ENCODE measurements around the gene IRF9.

Gene IRF9

DNA sequence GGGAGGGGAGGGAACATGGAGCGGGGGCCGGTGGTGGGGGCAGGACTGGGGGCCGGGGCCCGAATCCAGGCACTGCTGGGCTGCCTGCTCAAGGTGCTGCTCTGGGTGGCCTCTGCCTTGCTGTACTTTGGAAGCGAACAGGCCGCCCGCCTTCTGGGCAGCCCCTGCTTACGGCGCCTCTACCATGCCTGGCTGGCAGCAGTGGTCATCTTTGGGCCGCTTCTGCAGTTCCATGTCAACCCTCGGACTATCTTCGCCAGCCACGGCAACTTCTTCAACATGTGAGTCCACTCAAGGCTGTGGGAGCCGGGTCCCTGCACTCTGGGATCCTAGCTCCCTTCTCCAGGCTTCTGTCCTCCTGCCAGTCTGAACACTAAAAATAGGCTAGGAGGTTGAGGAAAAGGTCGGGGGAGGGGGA lies 29.5 kb upstream of the IRF9 start:
- no peak overlapping the region for H3K4me3 ChIP-seq (ENCODE audit: low read depth, low read length)

DNA sequence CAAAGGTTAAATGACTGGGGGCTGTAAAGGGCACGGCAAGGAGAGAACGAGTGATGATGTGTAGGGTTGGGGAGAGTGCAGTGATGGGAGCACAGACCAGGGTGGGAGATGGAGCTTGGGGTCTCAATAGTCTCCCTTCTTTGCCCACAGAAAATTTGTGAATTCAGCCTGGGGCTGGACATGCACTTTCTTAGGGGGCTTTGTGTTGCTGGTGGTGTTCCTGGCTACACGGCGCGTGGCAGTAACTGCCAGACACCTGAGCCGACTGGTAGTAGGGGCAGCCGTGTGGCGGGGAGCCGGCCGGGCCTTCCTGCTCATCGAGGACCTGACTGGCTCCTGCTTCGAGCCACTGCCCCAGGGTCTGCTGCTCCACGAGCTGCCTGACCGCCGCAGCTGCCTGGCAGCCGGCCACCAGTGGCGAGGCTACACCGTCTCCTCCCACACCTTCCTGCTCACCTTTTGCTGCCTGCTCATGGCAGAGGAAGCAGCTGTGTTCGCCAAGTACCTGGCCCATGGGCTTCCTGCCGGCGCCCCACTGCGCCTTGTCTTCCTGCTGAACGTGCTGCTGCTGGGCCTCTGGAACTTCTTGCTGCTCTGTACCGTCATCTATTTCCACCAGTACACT lies 28.9 kb upstream of the IRF9 start:
- no peak overlapping the region for H3K4me3 ChIP-seq (ENCODE audit: low read depth, low read length)

DNA sequence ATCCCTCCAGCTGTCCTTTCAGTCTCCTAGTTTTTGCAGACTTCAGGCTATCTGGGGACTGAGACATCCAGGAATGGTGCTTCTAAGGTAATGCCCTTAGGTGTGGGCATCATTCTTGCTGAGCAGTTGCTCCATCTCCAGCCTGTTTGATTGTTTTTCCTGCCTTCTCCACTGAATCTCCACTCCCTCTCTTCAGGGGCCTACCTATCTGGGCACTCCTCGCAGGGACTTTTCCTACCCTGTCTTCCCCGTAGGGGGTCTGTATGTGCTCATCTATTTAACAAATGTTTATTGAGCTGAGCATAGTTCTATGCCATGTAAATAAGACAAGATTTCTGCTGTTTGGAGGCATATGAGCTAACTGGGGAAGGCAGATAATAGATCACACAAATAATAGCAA lies 28.1 kb upstream of the IRF9 start:
- H3K4me3 ChIP-seq (ENCODE audit: low read depth, low read length) = no peak overlapping the region

DNA sequence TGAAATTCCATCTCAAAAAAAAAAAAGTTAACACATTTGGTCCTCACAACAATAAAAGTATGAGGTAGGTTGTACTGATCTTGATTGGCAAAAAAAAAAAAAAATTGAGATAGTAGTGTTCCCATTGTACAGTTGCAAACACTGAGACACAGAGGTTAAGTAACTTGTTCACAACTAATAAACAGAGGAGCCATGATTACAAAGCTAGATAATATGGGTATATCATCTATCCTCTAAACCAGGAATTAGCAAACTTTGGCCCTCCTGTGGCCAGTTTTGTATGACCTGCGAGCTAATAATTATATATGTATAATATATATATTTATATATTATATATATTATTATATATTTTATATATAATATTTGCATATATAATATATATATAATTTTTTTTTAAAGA lies 27.3 kb upstream of the IRF9 start:
- H3K4me3 ChIP-seq (ENCODE audit: low read depth, low read length) = no peak overlapping the region

DNA sequence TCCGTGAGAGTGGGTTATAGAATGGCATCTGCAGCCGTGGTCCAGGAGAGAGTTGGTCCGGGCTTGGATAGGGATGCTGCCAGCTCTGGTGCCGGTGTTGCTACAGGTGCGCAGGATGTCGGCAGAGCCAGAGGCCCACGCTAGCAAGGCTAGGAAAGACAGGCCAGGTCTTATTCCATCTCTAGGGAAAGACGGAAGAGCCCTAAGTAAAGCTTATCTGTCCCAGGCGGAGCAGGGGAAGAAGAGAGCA lies 25.6 kb upstream of the IRF9 start:
- peak overlapping the region; percentile 76 for H3K4me3 ChIP-seq (ENCODE audit: low read depth, low read length)

DNA sequence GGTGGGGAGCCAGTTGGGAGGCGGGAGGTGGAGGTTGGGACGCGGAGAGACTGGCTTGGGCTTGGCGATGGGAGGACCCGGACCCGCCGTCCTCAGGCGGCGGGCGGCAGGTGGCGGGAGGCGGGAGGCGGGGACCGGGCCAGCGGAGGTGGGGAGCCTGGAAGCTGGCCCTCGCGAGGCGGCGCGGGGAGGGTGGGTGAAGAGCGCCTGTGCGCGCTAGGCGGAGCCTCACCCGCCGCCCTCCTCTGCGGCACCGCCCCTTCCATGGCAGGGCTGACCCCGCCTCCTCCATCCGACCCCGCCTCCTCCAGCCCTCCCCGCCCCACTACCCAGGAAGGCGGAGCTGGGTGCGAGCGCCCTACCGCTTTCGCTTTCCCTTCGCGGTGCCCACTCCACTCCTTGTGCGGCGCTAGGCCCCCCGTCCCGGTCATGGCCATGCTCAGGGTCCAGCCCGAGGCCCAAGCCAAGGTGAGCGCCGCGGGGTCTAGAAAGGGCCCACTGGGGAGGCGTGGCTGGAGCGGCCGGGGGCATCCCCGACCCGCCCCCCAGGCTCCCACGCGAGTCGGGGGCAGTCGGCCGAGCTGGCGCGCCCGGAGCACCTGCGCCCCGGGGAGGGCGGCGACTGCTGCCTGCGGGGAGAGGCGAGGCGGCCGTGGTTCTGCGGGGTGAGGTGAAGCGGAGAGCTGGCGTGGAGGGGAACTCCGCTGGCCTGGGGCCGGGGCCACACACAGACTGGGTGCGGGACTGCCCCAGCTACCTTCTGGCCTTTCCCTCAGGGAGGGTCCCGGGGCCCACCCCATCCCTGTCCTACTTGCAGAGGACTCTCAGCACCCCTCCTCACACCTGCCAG lies 25.0 kb upstream of the IRF9 start, which contains the start of gene PSME1:
Gene PSME1 (plus strand): TSS at position 361 of the 850 bp plus-strand sequence. CDS start 69 bp downstream, at position 430.
- H3K4me3 ChIP-seq (ENCODE audit: low read depth, low read length) = peak within 1 kb of the TSS; percentile 76

DNA sequence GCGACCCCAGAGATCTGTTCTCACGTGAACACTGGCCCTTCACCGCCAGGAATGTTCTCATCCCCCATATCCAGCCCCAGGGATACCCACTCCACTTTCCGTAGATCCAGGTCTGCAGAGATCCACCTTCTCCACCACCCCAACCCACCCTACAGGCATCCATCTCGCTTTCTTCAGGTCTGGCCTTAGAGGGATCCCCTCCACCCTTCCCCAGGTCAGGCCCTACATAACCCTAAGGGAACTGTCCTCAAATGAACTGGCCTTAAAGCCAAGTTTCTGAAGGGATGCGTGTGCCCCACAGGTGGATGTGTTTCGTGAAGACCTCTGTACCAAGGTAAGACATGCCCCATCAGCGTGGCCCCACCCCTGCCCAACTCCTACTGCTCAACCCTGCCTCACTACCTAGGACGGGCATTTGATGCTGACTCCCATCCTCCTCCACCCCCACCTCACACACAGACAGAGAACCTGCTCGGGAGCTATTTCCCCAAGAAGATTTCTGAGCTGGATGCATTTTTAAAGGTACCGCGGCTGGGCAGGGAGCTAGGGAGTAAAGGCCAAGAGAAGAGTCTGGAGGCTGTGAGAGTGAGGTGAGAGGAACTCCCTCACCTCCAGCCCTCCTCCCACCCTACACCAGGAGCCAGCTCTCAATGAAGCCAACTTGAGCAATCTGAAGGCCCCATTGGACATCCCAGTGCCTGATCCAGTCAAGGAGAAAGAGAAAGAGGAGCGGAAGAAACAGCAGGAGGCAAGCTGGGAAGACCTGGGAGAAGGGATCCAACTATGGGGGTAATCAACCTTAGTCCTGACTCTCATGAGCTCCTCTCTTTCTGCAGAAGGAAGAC lies 24.2 kb upstream of the IRF9 start:
- H3K4me3 ChIP-seq (ENCODE audit: low read depth, low read length) = peak overlapping the region; percentile 76

DNA sequence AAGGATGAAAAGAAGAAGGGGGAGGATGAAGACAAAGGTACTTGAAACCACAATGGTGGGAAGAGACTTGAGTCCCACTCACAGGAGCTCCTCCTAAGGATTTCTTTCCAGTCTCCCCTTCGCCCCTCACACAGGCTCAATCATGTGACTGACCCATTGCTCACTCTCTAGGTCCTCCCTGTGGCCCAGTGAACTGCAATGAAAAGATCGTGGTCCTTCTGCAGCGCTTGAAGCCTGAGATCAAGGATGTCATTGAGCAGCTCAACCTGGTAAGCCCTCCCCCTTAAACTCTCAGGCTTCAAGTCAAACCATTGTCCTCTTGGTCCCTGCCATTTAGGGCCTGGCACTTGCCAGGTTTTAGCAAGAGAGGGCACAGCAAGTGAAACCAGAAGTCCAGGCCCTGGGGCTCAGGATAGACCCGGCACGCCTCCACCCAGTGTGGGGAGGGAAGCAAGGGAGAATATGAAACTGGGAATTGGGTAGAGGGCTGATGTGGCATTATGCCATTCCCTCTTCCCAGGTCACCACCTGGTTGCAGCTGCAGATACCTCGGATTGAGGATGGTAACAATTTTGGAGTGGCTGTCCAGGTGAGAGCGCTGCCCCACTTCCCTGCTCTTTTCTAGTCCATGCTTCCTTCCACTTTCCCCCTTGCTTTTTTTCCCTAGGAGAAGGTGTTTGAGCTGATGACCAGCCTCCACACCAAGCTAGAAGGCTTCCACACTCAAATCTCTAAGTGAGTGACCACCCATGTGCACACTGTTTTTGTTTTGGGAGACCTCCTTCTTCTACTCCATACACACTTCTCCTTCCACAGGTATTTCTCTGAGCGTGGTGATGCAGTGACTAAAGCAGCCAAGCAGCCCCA lies 23.3 kb upstream of the IRF9 start:
- no peak overlapping the region for H3K4me3 ChIP-seq (ENCODE audit: low read depth, low read length)

DNA sequence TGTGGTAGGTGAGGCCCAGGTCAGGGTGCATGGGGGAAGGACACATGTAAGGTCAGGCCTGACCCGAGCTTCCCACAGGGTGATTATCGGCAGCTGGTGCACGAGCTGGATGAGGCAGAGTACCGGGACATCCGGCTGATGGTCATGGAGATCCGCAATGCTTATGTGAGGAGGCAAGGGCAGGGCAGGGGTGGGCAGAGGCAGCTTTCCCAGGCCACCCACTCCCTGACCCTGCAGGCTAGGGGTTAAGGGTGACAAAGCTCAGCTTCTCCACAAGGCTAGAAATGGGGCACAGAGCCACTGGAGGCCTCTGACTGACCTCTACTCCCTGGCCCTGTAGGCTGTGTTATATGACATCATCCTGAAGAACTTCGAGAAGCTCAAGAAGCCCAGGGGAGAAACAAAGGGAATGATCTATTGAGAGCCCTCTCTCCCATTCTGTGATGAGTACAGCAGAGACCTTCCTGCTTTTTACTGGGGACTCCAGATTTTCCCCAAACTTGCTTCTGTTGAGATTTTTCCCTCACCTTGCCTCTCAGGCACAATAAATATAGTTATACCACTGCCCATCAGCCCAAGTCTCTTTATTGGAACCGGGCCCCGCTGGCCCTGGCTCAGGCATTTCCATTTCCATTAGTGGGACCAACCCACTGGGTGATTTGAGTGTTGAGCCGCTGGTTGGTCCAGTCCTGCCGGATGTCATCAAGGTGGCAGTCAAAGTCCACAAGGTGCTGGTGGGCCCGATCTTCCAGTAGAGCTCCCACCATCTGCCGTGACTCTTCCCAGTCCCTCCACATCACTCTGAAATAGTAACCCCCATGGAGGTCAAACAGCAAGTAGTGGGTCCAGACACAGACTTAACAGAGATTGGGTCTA lies 22.4 kb upstream of the IRF9 start:
- no peak overlapping the region for H3K4me3 ChIP-seq (ENCODE audit: low read depth, low read length)

DNA sequence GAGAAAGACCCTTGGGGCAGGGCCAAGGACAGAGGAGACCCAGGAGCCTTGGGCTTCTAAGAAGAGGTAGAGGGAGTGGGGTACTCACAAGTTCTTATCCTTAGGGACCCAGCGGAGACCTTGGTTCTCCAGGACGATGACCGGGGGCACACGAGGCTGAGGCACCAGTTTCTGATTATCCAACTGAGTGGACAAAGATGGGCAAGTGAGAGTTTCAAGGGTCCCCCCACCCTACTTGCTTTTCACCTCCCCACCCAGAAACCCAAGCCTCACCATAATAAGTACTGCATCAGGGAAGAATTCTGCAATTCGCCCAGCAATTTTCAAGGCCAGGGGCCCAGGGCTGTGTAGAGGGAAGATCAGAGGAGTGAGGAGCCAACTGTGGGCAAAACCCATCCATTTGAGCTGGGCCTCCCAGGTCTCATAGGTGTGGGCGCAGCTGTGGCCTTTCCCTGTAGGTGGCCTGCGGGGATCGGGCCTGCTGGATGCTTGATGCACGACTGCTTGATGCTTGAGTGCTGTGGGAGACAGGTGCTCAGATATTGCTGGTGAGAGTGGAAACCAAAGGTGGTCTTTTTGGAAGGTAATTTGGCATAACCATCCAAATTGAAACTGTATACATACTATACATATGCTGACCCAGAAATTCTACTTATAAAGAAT lies 21.7 kb upstream of the IRF9 start:
- no peak overlapping the region for H3K4me3 ChIP-seq (ENCODE audit: low read depth, low read length)

DNA sequence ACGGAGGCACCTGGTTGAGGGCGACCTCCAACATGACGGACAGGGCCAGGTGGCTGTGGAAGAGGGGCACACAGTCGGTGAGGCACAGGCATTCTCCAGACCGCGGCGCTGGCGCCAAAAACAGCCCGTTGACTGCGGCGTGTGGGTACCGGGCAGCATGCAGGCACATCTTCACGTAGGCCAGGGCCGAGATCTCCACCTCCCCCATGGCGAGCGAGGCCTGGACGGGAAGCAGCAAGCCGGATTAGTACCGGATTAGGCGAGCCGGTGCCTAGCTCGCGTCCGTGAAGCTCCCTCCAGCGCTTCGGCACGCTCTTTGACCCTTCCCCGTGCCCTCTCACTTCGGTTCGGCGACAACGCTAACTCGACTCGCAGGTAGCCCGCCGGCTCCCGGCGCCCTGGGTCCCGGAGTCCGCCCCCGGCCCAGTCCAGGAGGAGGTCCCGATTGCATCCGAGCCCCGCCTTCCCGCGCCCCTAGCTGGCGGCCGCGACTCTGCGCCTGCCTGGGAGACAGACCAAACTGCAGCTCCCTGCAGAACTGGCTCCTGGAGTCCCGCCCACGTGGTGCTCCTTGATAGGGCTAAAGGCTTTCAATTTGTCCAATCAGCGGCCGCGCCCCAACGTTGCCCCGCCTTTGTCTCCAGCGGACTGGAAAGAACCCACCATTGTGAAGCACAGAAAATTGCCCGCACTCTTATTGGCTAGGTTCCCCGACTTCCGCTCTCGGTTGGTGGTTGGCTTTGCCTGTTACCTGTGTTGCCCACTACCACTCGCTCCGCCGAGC lies 19.8 kb upstream of the IRF9 start, which contains the start of gene EMC9:
Gene EMC9 (minus strand): TSS at position 495 of the 784 bp plus-strand sequence. CDS start 287 bp downstream, at position 208.
- H3K4me3 ChIP-seq (ENCODE audit: low read depth, low read length) = peak within 1 kb of the TSS; percentile 99

DNA sequence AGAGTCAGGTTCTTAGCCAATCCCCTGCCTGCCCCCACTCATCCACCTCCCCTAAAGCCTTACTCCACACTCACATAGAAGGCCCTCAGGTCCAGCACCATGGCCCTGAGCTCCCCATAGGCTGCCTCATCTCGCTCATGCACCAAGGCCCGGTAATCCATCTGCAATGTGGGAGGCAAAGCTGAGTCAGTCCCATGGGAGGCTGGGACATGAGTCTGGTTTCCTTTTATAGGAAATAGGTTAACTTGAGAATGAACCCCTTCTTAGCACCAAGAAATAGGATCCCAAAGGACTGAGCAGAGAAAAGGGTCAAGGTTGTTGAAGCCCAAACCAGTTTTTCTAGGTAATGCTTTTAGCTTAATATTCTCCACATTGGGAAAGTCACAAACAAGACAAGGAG lies 17.6 kb upstream of the IRF9 start:
- H3K4me3 ChIP-seq (ENCODE audit: low read depth, low read length) = no peak overlapping the region

DNA sequence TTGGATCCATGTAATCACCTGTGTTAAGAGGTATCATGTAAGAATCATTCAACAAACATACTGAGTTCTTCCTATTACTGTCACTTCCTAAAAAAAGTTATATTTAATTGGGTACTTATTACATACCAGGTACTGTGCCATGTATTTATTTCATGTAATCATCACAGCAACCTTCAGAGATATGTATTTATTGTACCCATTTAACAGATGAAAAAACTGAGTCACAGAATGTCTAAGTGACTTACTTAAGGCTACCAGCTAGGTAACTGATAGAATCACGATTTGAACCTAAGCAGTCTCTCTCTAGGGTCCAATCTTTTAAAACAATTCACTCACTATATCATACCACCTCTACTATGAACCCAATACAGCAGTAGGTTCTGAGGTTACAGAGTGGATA lies 16.6 kb upstream of the IRF9 start:
- no peak overlapping the region for H3K4me3 ChIP-seq (ENCODE audit: low read depth, low read length)

DNA sequence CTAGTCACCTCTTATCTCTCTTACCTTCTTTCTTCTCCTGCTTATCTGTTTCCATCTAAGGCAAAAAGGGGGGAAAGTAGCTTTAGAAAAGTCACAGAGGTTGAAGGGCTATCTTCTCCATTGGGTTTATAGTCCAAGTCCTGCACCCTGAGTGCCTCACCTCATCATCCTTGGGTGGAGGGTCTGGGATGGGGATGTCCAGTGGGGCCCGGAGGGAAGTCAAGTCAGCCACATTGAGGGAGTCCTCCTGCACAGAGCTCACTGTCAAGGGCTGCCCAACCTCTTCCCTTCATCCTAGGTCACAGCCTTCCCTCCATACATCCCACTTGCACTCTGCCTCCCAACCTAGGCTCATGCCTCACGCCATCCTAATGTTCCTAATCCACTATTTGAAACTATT lies 15.8 kb upstream of the IRF9 start:
- no peak overlapping the region for H3K4me3 ChIP-seq (ENCODE audit: low read depth, low read length)

DNA sequence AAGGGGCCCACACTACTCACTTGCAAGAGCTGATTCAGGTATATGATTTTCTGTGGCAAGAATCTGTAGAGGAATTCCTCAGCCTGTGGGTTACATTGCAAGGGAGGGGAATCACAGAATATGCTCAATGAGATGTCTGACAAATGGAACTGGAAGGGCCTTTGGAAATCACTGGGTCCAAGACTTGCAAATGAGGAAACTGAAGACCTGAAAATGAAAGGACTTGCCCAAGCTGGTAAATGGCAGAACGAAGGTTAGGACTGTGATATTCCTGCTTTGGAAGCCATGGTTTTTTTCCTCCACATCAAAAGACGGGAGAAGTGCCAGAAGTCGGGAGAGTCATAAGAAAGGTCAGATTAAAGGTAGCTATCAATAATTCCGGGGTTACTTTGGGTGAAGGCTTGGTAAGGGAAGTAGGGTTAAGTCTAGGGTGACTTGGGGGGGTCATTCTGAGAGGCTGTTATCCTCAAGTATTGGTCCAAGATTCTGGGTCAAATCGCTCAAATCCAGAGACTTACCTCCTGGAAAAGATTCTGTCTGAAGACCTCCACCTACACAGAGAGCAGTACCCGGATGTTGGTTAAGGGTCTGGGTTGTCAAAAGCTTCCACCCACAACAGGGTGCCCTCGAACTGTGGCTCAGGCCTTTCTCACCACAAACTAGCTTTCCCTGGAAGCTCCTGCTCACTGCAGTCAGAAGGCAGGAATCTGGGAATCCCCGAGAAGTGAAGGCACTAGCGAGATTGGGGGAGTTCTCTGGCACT lies 15.2 kb upstream of the IRF9 start:
- H3K4me3 ChIP-seq (ENCODE audit: low read depth, low read length) = peak overlapping the region; percentile 82

DNA sequence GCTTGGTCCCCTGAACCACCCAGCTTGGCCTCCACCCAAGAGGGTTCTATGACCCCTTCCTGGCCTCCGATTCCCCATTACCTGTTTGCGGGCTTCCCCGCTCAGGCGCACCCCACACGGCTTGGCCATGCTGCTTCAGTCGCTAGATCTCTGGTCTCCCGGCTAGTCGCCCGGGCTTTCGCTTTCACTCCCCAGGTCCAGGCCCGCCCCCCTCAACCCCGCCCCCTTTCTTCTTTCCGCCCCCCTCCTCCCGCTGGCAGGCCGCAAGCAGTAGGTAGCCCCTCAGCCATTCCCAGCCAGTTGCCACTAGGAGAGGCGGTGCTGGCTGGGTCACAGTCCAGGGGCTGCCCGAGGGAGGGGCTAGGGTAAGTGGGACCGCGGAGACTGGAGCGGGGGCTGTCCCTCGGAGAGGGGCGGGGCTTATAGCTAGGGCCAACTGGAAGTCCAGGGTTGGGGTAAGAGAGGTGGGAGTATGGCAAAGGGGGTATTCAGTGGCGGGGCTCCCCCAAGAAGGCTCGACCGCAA lies 14.6 kb upstream of the IRF9 start, which contains the start of gene PSME2:
Gene PSME2 (minus strand): TSS at position 158 of the 525 bp plus-strand sequence. CDS start 29 bp downstream, at position 129.
- peak within 1 kb of the TSS; percentile 94 for H3K4me3 ChIP-seq (ENCODE audit: low read depth, low read length)
